ENCODE data around the gene ALOX12B.

Gene ALOX12B

GRCh38 chr17:8124350-8125153 is 37.0 kb upstream of the ALOX12B start:
- TF ChIP-seq CTCF (conservative IDR thresholded peaks at IDR 0.05; ENCODE audit: low read depth, low read length): no peak
- peak overlapping the region; percentile 6; the same call in 1 of the 2 replicates for H2AFZ ChIP-seq (ENCODE audit: low read depth)
- H3K79me2 ChIP-seq (ENCODE audit: insufficient read depth, low read depth): no peaks in the 10 kb centered on the region
- no peaks in the 10 kb centered on the region for H3K27me3 ChIP-seq (ENCODE audit: insufficient read depth, low read depth)
- no peaks in the 10 kb centered on the region for H3K36me3 ChIP-seq (ENCODE audit: insufficient read depth)
- H3K4me1 ChIP-seq (ENCODE audit: low read depth, poor library complexity, severe bottlenecking): no peaks in the 10 kb centered on the region
- H3K27ac ChIP-seq: no peak overlapping the region
- H3K4me2 ChIP-seq: peak overlapping the region; percentile 48; the same call in 1 of the 2 replicates
- no peak overlapping the region for H3K4me3 ChIP-seq (IDR thresholded peaks at IDR 0.05; ENCODE audit: insufficient read depth, low read depth, low read length)
- H4K20me1 ChIP-seq (ENCODE audit: insufficient read depth): no peaks in the 10 kb centered on the region
- H3K9ac ChIP-seq: no peak overlapping the region

- no peak for TF ChIP-seq CTCF (conservative IDR thresholded peaks at IDR 0.05; ENCODE audit: low read depth, low read length)
- Histone ChIP-seq H3K79me2 (ENCODE audit: insufficient read depth, low read depth) (no peaks in the 10 kb centered on the region), H3K4me1 (ENCODE audit: low read depth, poor library complexity, severe bottlenecking) (no peaks in the 10 kb centered on the region), H3K27ac (no peak within 1 kb of the TSS), H3K36me3 (ENCODE audit: insufficient read depth) (no peaks in the 10 kb centered on the region), H3K4me2 (peak within 1 kb of the TSS; percentile 48; the same call in 1 of the 2 replicates), H3K9ac (no peak within 1 kb of the TSS), H2AFZ (ENCODE audit: low read depth) (peak within 1 kb of the TSS; percentile 30; the same call in 1 of the 2 replicates), H3K27me3 (ENCODE audit: insufficient read depth, low read depth) (no peaks in the 10 kb centered on the region), H4K20me1 (ENCODE audit: insufficient read depth) (no peaks in the 10 kb centered on the region), H3K4me3 (IDR thresholded peaks at IDR 0.05; ENCODE audit: insufficient read depth, low read depth, low read length) (no peak within 1 kb of the TSS)
Measured at GRCh38 chr17:8123695-8124349, 36.3 kb upstream of the ALOX12B start, which contains the start of gene HES7. Gene HES7, minus strand, starts transcription at chr17:8124106. Its CDS starts 22 bp downstream, at chr17:8124084.

- H3K4me1 ChIP-seq (ENCODE audit: low read depth, poor library complexity, severe bottlenecking): no peaks in the 10 kb centered on the region
- no peaks in the 10 kb centered on the region for H3K27me3 ChIP-seq (ENCODE audit: insufficient read depth, low read depth)
- H3K9ac ChIP-seq: no peak overlapping the region
- no peaks in the 10 kb centered on the region for H4K20me1 ChIP-seq (ENCODE audit: insufficient read depth)
- H2AFZ ChIP-seq (ENCODE audit: low read depth): peak overlapping the region; percentile 30; the same call in 1 of the 2 replicates
- H3K27ac ChIP-seq: no peak overlapping the region
- no peak for TF ChIP-seq CTCF (conservative IDR thresholded peaks at IDR 0.05; ENCODE audit: low read depth, low read length)
- H3K4me2 ChIP-seq: peak overlapping the region; percentile 39; the same call in 1 of the 2 replicates
- no peaks in the 10 kb centered on the region for H3K79me2 ChIP-seq (ENCODE audit: insufficient read depth, low read depth)
- H3K4me3 ChIP-seq (IDR thresholded peaks at IDR 0.05; ENCODE audit: insufficient read depth, low read depth, low read length): no peak overlapping the region
- H3K36me3 ChIP-seq (ENCODE audit: insufficient read depth): no peaks in the 10 kb centered on the region
Measured at GRCh38 chr17:8122924-8123694, 35.6 kb upstream of the ALOX12B start.

- Histone ChIP-seq H3K9ac (no peak overlapping the region), H2AFZ (ENCODE audit: low read depth) (no peak overlapping the region; the same call in 1 of the 2 replicates)
Measured at GRCh38 chr17:8122422-8122923, 35.0 kb upstream of the ALOX12B start.

More at GRCh38 chr17:8122422-8122923, 35.0 kb upstream of the ALOX12B start:
- 0 out of 2 replicates have a peak overlapping the region, but pooled peaks have one; percentile 29 for H3K4me2 ChIP-seq
- H3K4me3 ChIP-seq (IDR thresholded peaks at IDR 0.05; ENCODE audit: insufficient read depth, low read depth, low read length): no peak overlapping the region
- no peaks in the 10 kb centered on the region for H3K36me3 ChIP-seq (ENCODE audit: insufficient read depth)
- no peaks in the 10 kb centered on the region for H3K27me3 ChIP-seq (ENCODE audit: insufficient read depth, low read depth)
- H3K27ac ChIP-seq: no peak overlapping the region
- no peak for TF ChIP-seq CTCF (conservative IDR thresholded peaks at IDR 0.05; ENCODE audit: low read depth, low read length)
- no peaks in the 10 kb centered on the region for H3K4me1 ChIP-seq (ENCODE audit: low read depth, poor library complexity, severe bottlenecking)
- no peaks in the 10 kb centered on the region for H3K79me2 ChIP-seq (ENCODE audit: insufficient read depth, low read depth)
- no peaks in the 10 kb centered on the region for H4K20me1 ChIP-seq (ENCODE audit: insufficient read depth)

Data from KMS-11 (cell line).